ENCODE results near the gene SNRPA1.

GRCh38 chr15:101307897-101308603 lies 13.0 kb upstream of the SNRPA1 start:
- TF ChIP-seq RAD21 (IDR thresholded peaks at IDR 0.05; ENCODE audit: low read depth) (no peak), EP300 (IDR thresholded peaks at IDR 0.05; ENCODE audit: borderline replicate concordance) (no peak), REST (IDR thresholded peaks at IDR 0.05; ENCODE audit: low read depth) (no peak), MAX (IDR thresholded peaks at IDR 0.05) (no peak), USF1 (IDR thresholded peaks at IDR 0.05) (no peak), YY1 (IDR thresholded peaks at IDR 0.05; ENCODE audit: low read depth) (no peak), CEBPB (IDR thresholded peaks at IDR 0.05) (no peak), TEAD4 (IDR thresholded peaks at IDR 0.05) (no peak), CREB1 (IDR thresholded peaks at IDR 0.05; ENCODE audit: low read depth) (no peak), TAF1 (IDR thresholded peaks at IDR 0.05; ENCODE audit: low read depth) (no peak), FOXM1 (IDR thresholded peaks at IDR 0.05; ENCODE audit: borderline replicate concordance, low read depth) (no peak)

All from Ishikawa (cell line).